ENCODE data around the gene SLC35E2B. TPM values are rescaled to one million over a fixed set of nuclear protein-coding genes. Genes with fewer than 3 reads are reported as not detected.
"Not testable (repeated sequence)": the region's sequence is repeated elsewhere in the genome, so short reads cannot be mapped to it uniquely, and the experiment has no call there.

Gene SLC35E2B
- total RNA-seq (10 to 100 TPM; 25.0 to 78.1 (median 31.6) TPM), polyA plus RNA-seq (10 to 100 TPM in 2 of 3 donors, 1 to 10 TPM in 1; 9.5 to 38.5 (median 12.0) TPM)

- H3K27ac ChIP-seq = peak within 1 kb of the TSS; percentile 84 to 95 (median 90)
- peak within 1 kb of the TSS; percentile 40 to 71 (median 62) for H3K4me3 ChIP-seq
- not testable (repeated sequence) for H3K27me3 ChIP-seq, H3K9me3 ChIP-seq, H3K36me3 ChIP-seq
- H3K4me1 ChIP-seq = peaks cover 0 to 14% (median 1%) of the 10 kb centered on the region in 4 donors
- intact Hi-C loops (cut with DNase I) = loop anchor here (5.0 kb wide), 1 partner anchor 214 kb away; no protein-coding TSS in a partner anchor
- TF ChIP-seq POLR2AphosphoS5 (IDR thresholded peaks at IDR 0.05) = peak; percentile 37 to 72 (median 70)
- TF ChIP-seq, protein P1, sequence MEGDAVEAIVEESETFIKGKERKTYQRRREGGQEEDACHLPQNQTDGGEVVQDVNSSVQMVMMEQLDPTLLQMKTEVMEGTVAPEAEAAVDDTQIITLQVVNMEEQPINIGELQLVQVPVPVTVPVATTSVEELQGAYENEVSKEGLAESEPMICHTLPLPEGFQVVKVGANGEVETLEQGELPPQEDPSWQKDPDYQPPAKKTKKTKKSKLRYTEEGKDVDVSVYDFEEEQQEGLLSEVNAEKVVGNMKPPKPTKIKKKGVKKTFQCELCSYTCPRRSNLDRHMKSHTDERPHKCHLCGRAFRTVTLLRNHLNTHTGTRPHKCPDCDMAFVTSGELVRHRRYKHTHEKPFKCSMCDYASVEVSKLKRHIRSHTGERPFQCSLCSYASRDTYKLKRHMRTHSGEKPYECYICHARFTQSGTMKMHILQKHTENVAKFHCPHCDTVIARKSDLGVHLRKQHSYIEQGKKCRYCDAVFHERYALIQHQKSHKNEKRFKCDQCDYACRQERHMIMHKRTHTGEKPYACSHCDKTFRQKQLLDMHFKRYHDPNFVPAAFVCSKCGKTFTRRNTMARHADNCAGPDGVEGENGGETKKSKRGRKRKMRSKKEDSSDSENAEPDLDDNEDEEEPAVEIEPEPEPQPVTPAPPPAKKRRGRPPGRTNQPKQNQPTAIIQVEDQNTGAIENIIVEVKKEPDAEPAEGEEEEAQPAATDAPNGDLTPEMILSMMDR (IDR thresholded peaks at IDR 0.05) = peak in 1 of 4 experiments; percentile 10
- WGBS, 2 donors = 0 to 1% methylated on average over 37 to 60 of the region's 98 CpGs
- peak; percentile 96 for DNase-seq
Observed at GRCh38 chr1:1692714-1693647, at the start of gene SLC35E2B. SLC35E2B (minus strand) TSS chr1:1692795; CDS start chr1:1676699, 16,096 bp downstream.

GRCh38 chr1:1741013-1741412, 48.4 kb upstream of the SLC35E2B start:
- DNase-seq = peak; percentile 73
- WGBS, 2 donors = 80 to 86% methylated on average over 12 of the region's 12 CpGs
- H3K4me3 ChIP-seq; intact Hi-C loops (cut with DNase I); H3K4me1 ChIP-seq; H3K9me3 ChIP-seq; H3K27me3 ChIP-seq: not testable (repeated sequence)
- peak in 3 of 4 donors; percentile 13 to 75 (median 22) for TF ChIP-seq EP300 (IDR thresholded peaks at IDR 0.05)
- peak; percentile 47 to 77 (median 67) for TF ChIP-seq POLR2AphosphoS5 (IDR thresholded peaks at IDR 0.05)
- peaks cover 0 to 17% (median 5%) of the 10 kb centered on the region in 4 donors for H3K36me3 ChIP-seq
- peak overlapping the region; percentile 55 to 77 (median 75) for H3K27ac ChIP-seq

DNA sequence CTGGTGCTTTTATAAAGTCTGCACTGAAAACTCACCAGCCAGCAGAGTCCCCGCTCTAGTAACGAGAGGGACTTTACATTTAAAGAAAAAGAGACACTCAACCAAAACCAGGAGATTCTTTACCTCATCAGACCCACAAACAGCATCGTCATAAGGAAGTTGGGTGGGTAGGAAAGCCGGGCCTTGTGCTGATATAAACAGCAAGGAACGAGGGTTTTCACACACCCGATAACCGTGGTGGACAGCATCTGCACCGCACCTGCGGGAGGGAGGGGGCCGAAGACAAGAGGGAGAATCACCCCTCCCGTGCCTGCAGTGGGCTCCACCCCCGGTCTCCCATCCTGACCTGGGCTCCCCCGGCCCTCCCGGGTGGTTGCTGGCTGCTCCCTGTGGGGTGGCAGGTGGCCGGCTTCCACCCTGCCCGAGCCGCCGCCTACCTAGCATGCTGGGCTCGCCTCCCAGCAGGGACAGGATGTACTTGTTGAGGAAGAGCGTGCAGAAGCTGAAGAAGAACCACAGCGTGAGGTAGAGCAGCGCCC, 46.3 kb upstream of the SLC35E2B start:
- H3K4me1 ChIP-seq; DNase-seq; H3K9me3 ChIP-seq; H3K27ac ChIP-seq; H3K27me3 ChIP-seq; intact Hi-C loops (cut with DNase I); H3K4me3 ChIP-seq: not testable (repeated sequence)
- 78 to 81% methylated on average over 12 of the region's 22 CpGs for WGBS, 2 donors
- peaks cover 0 to 26% (median 7%) of the 10 kb centered on the region in 4 donors for H3K36me3 ChIP-seq

DNA sequence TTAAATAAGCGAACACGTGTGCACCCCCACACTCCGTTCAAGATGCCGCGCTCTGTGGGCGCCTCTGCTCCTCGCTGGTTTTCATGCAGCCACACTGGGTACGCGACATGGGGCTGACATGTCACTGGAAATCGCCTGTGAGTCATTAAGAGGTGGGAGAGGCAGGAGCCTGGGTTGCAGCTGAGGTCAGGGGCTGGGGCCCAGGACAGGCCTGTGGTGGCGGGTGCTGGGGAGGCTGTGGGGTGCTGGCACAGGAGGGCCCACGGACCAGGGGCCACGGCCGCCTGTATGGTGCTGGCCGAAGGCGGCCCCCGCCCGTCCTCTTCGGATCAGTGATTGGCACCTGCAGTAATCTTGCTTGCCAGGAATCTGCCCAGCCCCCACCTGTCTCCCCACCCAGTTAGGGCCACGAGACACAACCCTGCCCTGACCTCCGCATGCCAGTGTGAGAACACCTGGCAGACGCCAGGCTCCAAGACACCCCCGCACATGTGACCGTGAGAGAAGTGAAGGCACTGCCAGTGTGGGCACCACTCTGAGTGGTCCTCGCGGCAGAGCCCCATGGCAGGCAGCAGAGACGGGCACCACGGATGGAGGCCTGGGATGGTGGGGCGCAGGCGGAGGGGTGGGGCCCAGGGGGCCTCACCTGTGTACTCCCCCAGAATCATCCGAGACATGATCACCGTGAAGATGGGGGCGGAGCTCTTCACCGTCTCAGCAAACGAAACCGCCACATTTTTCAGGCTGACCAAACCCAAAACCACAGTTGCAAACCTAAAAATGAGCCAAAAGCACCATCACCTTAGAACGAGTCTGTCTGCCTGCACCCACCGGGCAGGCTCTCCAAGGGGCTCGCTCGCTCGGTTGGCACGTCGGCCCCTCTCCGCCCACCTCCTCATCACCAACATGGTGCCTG, 45.3 kb upstream of the SLC35E2B start:
- not testable (repeated sequence) for DNase-seq
- 91 to 96% methylated on average over 29 to 35 of the region's 44 CpGs for WGBS, 2 donors

GRCh38 chr1:1732381-1732780, 39.8 kb upstream of the SLC35E2B start:
- Histone ChIP-seq H3K27me3 (no peaks in the 10 kb centered on the region), H3K4me3 (no peak overlapping the region), H3K27ac (no peak overlapping the region), H3K4me1 (no peaks in the 10 kb centered on the region), H3K36me3 (peaks cover 4 to 50% (median 23%) of the 10 kb centered on the region in 4 donors), H3K9me3 (no peaks in the 10 kb centered on the region)
- DNase-seq = no peak
- WGBS, 2 donors = 91 to 93% methylated on average over 17 of the region's 17 CpGs
- intact Hi-C loops (cut with DNase I) = no loop called here
- TF ChIP-seq POLR2AphosphoS5 (IDR thresholded peaks at IDR 0.05) = no peak
- TF ChIP-seq POLR2A (IDR thresholded peaks at IDR 0.05) = no peak
- TF ChIP-seq EP300 (IDR thresholded peaks at IDR 0.05) = no peak
- TF ChIP-seq, protein P1 (IDR thresholded peaks at IDR 0.05) = no peak

More for the DNA sequence above, 45.3 kb upstream of the SLC35E2B start:
- H3K27me3 ChIP-seq; H3K27ac ChIP-seq; H3K4me1 ChIP-seq; intact Hi-C loops (cut with DNase I); H3K4me3 ChIP-seq; H3K9me3 ChIP-seq: not testable (repeated sequence)
- peaks cover 4 to 35% (median 12%) of the 10 kb centered on the region in 4 donors for H3K36me3 ChIP-seq

Measured in sigmoid colon (tissue), 7 donors.